HG02885 (cell line): Measurements from ENCODE around the gene KIRREL3.

Experiments used
- ATAC-seq: cut with Tn5 transposase; IDR thresholded peaks from one replicate; pipeline ENCODE4 v1.9.1; 2021; ENCODE audit warnings: mild to moderate bottlenecking; ENCODE audit not compliant: unreplicated experiment, poor library complexity

Gene KIRREL3

DNA sequence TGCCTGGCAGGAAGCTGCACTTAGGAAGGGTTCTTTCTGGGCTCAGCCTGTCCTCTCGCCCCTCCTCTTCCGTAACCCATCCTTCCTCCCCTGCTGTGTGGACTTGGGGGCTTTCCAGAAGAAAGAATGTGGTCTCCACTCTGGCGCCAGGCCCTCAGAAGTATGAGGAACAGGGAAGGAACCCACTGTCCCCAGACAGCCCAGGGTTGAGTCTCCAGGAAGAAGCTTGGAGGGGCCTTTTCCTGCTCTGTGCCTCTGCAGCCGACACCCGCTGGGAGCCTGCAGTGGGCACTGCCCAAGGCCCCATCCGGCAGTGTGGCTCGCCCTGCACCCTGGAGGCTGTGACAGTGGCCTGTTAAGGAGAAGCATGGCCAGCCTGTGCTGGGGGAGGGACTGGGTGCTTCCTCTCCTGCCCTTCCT lies 532.5 kb downstream of the KIRREL3 start:
- ATAC-seq = no peak

DNA sequence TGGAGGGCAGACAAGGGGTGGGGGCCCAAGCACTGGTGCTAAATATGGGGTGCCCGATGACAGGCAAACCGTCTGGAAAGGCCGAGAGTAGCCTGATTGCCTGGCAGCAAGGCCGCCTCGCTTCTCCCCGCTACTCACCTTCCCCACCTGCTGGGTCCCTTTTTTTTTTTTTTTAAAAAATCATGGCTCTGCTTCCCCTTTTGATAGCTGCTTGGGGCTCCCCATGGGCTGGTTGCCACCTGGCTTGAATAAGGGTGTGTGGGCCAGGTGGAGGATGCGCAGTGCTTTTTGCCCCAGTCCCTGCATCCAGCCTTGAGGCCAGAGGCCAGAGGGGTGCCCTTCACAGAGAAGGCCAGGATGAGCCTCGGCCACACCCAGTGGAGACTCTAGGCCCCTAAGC lies 533.1 kb downstream of the KIRREL3 start:
- ATAC-seq = no peak

DNA sequence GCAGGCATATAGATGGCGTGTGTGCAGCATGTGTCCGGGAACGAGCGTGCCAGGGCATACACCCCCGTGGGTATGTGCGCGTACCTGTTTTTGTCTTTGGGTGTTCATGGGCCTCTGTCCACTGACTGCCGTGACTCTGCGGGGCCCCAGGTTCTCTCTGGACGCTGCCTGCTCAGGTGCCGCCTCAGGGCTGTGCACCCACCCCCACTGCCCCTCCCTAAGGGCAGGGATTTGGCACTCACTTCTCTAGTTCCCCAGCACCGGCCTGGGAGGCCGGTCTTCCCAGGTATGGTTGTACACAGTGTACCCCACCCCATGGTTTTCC lies 533.6 kb downstream of the KIRREL3 start:
- ATAC-seq = no peak

DNA sequence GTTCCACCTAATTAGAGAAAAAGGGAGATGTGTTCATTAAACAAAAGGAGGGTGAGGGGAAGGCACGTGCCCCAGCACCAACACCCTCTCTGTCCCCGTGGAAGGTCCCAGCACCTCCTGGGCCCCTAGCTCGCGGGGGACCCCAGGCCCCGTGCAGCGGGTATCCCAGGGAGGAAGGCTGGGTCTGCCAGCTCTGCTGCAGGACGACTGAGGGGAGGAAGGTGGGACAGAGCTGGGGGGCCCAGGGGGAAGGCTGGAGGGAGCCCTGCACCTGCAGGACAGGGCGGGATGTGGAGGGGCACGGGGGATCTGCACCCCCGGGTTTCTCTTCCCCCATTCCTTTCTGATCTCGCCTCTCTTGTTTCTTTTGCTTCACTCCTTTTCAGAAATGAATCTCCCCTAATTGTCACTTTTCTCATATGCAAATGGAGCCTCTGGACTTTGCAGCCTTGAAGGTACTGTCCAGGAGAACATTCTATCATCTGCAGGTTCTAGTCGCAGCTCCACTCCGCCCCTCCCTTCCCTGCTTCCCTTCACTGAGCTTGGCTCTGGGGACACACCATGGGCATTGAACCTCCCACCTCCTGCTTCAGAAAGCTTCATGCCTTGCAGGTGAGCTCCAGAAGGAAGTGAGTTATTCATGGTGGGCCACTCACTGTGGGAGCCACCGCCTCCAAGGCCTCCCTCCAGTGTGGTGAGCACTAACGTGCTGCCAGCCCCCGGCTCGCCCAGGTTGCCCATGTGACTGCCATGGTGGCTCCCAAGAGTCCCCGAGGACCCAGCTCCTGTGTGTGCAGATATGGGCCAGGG lies 534.1 kb downstream of the KIRREL3 start:
- ATAC-seq = no peak

DNA sequence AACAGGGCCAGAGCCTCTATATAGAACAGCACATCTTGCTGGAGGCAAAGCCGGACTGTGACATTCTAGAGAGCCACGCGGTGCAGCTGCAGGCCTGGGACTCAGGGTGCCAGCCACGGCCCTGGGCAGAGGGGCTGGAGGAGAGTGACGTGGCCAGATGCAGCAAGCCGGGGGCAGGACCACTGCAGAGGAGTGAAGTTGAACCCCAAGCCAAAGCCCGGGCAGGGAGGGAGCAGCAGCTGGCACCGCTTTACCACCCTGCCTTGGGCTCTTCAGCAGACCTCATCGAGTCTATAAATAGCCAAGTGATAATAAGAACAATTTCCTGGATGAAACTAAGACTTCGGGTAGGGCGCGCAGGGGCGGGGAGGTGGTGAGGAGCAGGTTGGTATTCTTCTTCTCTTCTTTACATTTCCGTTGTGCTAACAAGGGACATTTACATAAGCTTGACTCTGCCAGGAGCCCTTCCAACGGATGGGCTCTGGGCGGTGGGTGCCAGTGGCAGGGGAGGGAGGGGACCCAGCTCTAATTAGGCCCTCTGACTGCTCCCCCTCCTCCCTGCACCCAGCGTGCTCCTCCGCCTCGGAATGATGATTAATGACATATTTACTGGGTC lies 534.9 kb downstream of the KIRREL3 start:
- ATAC-seq = no peak

DNA sequence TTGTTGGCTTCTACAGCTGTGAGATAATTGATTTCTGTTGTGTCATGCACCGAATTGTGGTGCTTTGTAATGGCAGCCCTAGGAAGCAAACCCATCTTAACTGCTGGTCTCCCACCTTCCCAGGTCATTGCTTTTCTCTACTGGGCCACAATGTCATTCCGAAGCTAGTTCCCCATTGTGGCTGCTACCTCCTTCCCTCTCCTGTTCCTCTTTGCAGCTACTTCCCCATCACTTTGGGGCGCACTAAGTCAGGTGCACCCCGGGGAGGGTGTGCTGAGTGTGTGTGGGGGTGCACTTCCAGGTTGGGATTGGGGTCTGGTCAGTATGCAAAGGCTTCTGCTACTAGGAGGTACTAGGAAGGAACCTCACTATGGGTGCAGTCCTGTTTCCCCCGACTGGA lies 535.8 kb downstream of the KIRREL3 start:
- ATAC-seq = no peak

DNA sequence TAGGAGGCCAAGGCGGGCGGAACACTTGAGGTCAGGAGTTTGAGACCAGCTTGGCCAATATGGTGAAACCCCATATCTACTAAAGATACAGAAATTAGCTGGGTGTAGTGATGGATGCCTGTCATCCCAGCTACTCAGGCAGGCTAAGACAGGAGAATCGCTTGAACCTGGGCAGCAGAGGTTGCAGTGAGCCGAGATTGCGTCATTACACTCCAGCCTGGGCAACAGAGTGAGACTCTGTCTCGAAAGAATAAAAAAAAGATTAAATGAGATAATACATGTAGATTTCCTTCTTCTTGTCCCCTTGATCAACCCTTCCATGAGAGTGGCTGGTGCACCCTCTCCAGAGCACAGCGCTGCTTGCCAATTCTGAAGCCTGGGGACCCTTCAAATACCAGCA lies 538.1 kb downstream of the KIRREL3 start:
- ATAC-seq = no peak

DNA sequence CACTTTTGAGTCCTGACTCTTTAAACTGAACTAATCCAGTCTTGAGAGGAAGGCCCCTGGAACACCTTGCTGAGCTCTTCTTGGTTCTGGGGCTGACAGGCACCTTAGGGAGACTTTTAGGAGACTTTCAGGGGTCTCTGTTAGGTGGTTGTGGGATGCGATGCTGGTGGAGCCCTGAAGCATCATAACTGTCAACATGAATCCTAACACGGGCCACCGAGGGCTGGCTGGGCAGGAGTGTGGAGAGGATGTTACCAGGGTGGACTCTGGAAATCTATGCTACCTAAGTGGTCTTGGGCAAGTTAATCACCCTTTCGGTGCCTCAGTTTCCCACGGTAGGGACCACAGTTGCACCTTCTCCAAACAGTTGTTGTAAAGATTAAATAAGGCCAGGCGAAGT lies 538.6 kb downstream of the KIRREL3 start:
- ATAC-seq = no peak

DNA sequence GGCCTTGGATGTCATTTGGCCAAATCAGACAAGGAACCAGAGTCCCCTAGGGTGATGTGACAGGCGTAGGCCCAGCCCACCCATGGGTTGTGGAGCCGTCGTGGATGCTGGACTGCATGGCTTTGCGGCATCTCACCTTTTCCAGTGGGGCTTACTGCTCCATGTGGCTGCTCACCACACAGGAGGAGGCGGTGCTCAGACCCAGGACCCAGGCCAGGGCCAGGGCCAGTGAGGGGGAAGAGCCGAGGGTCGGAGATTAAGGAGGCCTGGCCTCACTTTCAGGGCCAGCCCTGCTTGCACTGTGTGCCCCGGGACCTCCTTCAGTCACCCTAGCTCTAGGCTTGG lies 539.5 kb downstream of the KIRREL3 start:
- no peak for ATAC-seq

DNA sequence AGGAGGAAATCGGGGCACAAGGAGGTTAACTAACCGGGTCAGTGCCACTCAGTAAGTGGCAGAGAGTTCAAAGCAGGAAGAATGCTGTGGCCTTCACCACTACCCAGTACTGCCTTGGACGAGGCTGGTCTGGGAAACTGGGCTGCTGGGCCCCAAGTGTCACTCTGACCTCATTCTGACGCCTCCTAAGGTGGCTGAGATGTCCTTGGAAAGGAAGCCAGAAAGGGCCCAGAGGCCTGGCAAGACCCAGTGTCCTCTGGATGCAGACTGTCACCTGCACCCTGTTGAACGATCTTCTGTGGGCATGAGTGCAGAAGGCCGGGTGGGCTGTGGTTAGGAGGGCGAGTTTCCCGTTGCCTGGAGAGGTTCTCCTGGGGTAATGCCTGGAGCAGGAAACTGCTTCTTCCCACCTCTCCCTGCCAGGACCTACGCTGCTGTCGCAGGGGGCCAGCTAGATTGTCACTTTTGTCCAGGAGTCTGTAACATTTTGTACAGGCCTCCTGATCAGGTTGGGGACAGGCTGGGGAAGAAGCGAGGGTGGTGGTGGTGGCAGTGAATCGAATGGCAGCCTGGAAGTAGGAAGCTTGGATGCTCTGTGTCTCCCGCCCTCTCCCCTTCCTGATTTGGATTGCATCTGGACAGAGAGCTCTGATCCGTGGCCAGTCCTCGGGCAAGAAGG lies 540.0 kb downstream of the KIRREL3 start:
- no peak for ATAC-seq

DNA sequence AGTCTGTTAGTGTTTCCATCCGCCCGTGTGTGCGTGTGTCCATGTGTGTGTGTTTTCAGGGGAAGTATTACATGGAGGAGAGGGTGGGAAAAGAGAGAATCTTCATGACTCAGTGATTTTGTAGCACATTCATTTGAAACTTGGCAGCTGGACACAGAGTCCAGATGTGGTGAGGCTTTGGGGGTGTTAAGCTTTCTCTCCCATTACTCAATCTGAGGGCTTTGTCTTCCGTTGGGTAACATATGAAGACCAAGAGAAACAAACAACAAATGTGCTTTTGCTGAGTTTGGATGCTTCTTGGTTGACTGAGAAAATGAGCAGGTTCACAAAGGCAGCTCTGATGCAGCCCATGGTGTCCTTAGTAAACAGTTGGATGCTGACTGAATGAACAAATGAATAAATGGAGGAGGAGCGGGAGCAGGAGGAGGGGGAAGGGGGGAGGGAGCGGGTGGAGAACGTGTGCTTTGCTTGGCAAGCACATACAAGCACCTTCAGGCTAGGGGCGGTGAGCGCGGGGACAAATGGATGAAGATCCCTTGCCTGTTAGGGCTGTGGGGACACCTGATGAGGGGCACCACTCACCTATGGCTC lies 540.8 kb downstream of the KIRREL3 start:
- ATAC-seq = no peak

DNA sequence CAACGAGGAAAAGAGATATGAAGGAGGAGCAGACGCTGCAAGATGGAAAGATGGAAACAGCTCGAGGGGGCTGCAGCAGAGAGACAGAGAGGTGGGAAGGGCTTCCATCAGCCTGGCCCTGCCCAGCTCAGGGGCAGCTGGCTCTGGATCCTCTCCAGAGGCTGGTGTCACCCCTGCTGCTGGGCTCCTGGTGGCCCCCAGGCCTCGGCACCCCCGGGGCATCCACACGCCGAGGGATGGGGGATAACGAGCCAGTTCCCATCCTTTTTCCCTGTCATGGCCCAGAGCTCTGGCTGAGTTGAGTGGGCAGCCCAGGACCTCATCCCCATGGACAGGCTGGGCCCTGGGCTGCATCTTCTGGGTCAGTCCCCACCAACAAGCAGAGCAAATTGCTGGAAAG lies 542.8 kb downstream of the KIRREL3 start:
- ATAC-seq = no peak

DNA sequence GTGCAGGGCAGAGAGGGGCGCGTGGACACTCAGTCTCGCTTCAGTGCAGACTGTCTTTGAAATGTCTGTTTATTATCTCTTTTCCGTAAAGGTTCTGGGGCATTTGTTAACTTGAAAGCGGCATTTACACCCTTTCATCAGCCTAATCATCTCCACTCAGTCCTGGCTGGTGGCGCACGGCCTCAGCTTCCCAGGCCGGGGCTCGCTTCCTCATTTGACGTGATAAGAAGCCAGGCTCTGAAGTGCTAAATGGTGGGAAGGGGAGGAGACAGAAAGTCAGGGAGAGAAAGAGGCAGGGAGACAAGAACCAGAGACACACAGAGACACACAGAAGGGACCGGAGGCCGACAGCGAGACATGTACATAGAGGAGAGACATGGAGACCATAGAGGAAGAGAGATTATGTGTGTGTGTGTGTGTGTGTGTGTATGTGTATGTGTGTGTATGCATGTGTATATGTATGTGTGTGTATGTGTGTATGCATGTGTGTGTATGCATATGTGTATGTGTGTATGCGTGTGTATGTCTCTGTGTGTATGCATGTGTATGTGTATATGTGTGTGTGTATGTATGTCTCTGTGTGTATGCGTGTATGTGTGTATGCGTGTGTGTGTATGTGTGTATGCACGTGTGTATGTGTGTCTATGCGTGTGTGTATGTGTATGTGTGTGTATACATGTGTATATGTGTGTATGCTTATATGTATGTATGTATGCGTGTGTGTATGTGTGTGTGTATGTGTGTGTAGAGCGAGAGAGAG lies 543.6 kb downstream of the KIRREL3 start:
- no peak for ATAC-seq

DNA sequence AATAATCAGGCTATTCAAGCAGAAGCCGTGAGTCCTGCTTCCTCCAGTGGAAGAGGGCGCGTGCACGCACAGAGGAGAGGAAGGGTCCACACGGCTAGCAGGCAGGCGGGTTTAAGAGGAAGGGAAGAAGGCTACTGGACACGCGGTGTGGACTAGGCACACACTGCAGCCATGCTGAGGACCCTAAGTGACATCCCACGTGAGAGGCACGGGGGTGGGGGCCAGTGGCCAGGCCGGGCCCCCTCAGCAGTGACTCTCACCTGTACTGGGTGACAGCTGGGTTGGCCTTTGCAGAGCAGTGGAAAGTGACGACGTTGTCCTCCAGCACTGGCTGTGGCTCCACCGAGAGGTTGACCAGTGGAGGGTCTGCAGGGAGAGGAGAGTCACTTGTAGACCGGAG lies 544.5 kb downstream of the KIRREL3 start:
- no peak for ATAC-seq

DNA sequence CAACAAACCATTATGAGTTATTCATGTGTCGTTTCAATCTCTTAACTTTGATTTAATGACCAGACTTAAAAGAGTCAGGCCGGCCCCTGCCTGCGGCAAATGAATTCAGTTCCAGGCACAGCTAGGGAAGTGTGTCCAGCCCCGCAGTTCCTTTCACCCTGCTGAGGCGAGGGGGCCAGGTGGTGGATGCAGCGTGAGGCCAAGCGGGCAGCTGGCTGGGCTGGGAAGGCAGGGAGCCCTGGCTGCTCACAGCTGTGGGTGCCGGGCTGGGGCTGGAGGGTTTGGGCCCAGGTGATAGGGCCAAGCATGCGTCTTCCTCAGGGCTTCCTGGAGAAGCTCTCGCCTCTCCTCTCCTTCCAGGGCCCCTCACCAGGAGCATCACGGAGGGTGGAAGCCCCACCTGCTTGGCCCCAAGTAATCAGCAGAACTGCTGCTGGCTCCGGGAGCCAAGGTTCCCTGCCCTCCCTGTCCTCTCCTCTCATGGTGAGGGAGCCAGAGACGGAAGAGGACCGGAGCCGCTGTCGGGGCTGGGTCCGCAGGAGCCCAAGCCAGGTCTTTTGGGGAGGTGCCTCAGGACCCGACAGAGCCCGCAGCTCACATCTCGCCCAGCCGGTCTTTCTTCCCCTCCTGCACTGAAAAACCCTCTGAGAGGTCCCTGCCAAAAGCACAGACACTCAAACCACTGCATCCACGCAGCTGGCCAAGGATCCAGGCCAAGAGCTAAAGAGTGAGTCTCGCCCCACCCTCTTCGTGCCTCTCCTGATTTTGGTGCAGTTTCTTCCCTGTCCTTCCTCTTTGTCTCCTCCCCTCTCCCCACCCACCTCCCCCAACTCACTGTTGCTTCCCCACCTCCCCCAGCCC lies 548.1 kb downstream of the KIRREL3 start:
- no peak for ATAC-seq

DNA sequence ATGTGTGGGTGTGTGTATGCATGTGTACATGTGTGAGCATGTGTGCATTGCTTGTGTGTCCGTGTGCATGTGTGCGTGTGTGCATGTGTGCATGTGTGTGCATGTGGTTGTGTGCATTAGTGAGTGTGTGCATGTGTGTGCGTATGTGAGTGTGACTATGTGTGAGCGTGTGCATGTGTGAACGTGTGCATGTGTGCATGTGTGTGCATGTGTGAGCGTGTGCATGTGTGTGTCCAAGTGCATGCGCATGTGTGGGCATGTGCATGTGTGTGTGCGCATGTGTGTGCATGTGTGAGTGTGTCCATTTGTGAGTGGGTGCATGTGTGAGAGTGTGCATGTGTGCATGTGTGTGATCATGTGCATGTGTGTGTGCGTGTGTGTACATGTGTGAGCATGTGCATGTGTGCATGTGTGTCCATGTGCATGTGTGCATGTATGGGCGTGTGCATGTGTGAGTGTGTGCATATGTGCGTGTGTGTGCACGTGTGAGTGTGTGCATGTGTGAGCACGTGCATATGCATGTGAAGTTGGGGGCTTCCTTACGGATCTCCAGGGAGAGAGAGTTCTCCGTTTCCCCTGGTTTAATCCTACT lies 549.3 kb downstream of the KIRREL3 start:
- ATAC-seq = no peak

DNA sequence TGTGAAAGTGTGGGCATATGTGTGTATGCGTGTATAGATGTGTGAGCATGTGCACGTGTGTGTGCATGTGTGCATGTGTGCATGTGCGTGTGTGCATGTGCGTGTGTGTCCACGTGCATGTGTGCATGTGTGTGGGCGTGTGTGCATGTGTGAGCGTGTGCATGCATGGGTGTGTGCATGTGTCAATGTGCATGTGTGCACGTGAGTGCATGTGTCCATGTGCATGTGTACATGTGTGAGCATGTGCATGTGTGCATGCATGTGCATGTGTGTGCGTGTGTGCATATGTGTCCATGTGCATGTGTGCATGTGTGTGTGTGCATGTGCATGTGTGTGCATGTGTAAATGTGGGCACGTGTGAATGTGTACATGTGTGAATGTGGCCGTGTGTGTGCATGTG lies 549.8 kb downstream of the KIRREL3 start:
- no peak for ATAC-seq

DNA sequence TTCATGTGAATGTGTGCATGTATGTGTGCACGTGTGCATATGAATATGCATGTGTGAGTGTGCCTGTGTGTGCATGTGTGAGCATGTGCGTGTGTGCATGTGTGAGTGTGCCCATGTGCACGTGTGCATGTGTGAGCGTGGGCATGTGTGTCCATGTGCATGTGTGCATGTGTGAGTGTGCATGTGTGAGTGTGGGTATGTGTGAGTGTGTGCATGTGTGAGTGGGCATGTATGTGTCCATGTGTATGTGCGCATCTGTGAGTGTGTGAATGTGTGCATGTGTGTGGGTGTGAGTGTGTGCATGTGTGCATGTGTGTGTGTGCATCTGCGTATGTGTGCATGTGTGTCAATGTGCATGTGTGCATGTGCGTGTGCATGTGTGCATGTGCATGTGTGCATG lies 550.4 kb downstream of the KIRREL3 start:
- ATAC-seq = no peak

DNA sequence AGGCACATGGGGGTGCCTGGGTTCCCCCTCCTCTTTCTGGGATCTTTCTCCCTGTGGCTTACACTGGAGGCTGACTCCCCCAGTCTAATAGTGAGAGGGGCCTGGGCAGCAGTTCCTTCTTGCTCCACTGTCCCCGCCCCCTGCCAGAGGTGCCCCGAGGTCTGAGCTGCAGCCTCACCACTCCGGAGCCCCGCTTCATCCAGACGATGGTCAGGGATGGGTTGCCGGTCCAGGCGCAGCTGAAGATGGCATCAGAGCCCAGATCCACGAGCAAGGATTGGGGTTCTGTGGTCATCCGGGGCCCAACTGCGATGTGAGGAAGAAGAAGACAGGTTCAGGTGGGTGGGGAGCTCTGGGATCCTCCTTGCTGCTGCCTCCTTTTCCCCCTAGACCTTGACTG lies 554.0 kb downstream of the KIRREL3 start:
- ATAC-seq = no peak
